Uterus (tissue), 2 donors: Measurements from ENCODE around the gene ALOX12B.

ENCODE experiments used
- CTCF ChIP-seq, 4 experiments: fragments of 200-600 bp in 2 of 4; fragments of 450-650 bp in 2 of 4; sonication (generic) in 2 of 4; IDR thresholded peaks; one replicate each; pipeline ENCODE4 v1.5.1; 2016 to 2019; ENCODE audit warnings: antibody characterized with exemption in 4 of 4, mild to moderate bottlenecking in 2 of 4, moderate library complexity in 1 of 4
- POLR2A ChIP-seq, 2 donors: fragments of 450-650 bp; IDR thresholded peaks; one replicate each; pipeline ENCODE4 v1.6.1; 2016; ENCODE audit warnings: antibody characterized with exemption in 2 of 2, mild to moderate bottlenecking in 1 of 2, moderate library complexity in 1 of 2

DNA sequence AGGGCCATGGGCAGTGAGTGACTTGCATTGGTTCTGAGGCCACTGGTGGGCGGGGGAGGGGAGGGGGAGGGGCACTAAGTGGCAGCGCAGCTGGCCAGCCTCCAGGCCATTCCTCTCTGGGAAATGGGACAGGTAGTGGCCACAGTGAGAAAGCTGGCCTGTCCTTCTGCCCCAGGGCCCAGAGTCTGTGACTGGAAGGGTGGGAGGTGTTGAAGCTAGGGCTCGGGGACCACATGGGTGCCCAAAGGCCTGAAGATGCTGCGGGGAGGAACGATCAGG is 375 bp upstream of the ALOX12B start:
- TF ChIP-seq CTCF (IDR thresholded peaks at IDR 0.05), result no peak
- no peak for TF ChIP-seq POLR2A (IDR thresholded peaks at IDR 0.05)
